ENCODE measurements around the gene RADX. TPM values are rescaled to one million over a fixed set of nuclear protein-coding genes. Genes with fewer than 3 reads are reported as not detected.

Gene RADX
- total and polyA plus RNA-seq, 2 of the 13 experiments (the other 11 are each of a cell fraction or from before 2014, with no cell fraction given), result 1.1 to 2.7 TPM

GRCh38 chrX:106585478-106585877, 26.3 kb upstream of the RADX start (continued):
- TF ChIP-seq, protein P1, sequence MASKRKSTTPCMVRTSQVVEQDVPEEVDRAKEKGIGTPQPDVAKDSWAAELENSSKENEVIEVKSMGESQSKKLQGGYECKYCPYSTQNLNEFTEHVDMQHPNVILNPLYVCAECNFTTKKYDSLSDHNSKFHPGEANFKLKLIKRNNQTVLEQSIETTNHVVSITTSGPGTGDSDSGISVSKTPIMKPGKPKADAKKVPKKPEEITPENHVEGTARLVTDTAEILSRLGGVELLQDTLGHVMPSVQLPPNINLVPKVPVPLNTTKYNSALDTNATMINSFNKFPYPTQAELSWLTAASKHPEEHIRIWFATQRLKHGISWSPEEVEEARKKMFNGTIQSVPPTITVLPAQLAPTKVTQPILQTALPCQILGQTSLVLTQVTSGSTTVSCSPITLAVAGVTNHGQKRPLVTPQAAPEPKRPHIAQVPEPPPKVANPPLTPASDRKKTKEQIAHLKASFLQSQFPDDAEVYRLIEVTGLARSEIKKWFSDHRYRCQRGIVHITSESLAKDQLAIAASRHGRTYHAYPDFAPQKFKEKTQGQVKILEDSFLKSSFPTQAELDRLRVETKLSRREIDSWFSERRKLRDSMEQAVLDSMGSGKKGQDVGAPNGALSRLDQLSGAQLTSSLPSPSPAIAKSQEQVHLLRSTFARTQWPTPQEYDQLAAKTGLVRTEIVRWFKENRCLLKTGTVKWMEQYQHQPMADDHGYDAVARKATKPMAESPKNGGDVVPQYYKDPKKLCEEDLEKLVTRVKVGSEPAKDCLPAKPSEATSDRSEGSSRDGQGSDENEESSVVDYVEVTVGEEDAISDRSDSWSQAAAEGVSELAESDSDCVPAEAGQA (IDR thresholded peaks at IDR 0.05; ENCODE audit: low read depth), result no peak
- TF ChIP-seq, protein P1 (CRISPR knock-in tag; IDR thresholded peaks at IDR 0.05; ENCODE audit: borderline replicate concordance), result no peak
- no peak for TF ChIP-seq ZNF343 (CRISPR knock-in tag; IDR thresholded peaks at IDR 0.05)
- no peak for TF ChIP-seq YY1 (IDR thresholded peaks at IDR 0.05; ENCODE audit: insufficient read depth, insufficient replicate concordance, low read depth, low read length)
- no peak for TF ChIP-seq ZNF124 (CRISPR knock-in tag; IDR thresholded peaks at IDR 0.05)
- no peak for TF ChIP-seq MAFF (IDR thresholded peaks at IDR 0.05; ENCODE audit: low read depth, low read length)
- no peak for TF ChIP-seq FLYWCH1 (CRISPR knock-in tag; IDR thresholded peaks at IDR 0.05)

DNA sequence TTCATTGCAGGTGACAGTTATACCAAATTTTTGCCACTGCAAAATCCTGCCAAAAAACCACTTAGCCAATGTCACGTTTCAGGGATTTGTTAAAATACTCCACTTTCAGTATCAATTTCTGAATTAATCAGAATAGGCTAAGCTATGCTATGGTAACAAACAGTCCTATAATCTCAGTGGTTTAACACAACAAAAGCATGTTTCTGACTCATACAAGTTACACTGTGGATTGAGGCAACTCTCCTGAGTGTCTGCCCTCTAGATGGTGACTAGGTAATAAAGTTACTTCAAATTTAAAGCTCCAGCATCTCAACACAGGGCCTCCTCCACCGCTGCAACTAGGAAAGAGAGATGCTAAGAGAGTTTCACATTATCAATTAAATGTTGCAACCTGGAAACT, 23.0 kb upstream of the RADX start:
- Histone ChIP-seq H3K27ac (ENCODE audit: extremely low read length, insufficient read depth, low read length) (no peak overlapping the region), H4K20me1 (ENCODE audit: insufficient read depth, low read length) (no peaks in the 10 kb centered on the region), H2AFZ (ENCODE audit: low read length) (no peak overlapping the region), H3K4me2 (ENCODE audit: low read depth, low read length) (no peak overlapping the region), H3K36me3 (replicated peaks in 1 of 2; ENCODE audit: control insufficient read depth in 1 of 2, insufficient read depth in 2 of 2, low read length in 2 of 2) (no peaks in the 10 kb centered on the region), H3K9ac (ENCODE audit: insufficient read depth, low read depth, low read length) (no peak overlapping the region), H3K9me3 (ENCODE audit: low read length) (no peaks in the 10 kb centered on the region), H3K4me3 (replicated peaks in 1 of 3; ENCODE audit: insufficient read depth in 1 of 3, low read depth in 2 of 3, low read length in 3 of 3) (no peak overlapping the region), H3K4me1 (ENCODE audit: insufficient read depth, low read length) (no peaks in the 10 kb centered on the region), H3K27me3 (ENCODE audit: control insufficient read depth in 1 of 2, insufficient read depth in 2 of 2, low read length in 2 of 2) (no peaks in the 10 kb centered on the region), H3K79me2 (ENCODE audit: insufficient read depth, low read length) (no peaks in the 10 kb centered on the region)
- no peak for DNase-seq (ENCODE audit: low spot score)
- ATAC-seq, result no peak
- CTCF ChIA-PET (ENCODE audit: low intra/inter-chr PET ratio, low total read pairs), result no interaction called here
- intact Hi-C loops (cut with micrococcal nuclease; ENCODE audit: unreplicated experiment) (no loop called here), in situ Hi-C loops (cut with HindIII; ENCODE audit: extremely low pct_ligation_motif_present, low pct_unique_long_range_greater_than_20kb) (no loop called here)
- no peak for FAIRE-seq
- BruUV-seq (replicated peaks), result no TSS peak
- POLR2A ChIA-PET, result no interaction called here
- WGBS (ENCODE audit: low lambda C conversion rate), result 6% methylated on average over 1 of the region's 2 CpGs
- no peak for TF ChIP-seq ZNF788 (CRISPR knock-in tag; IDR thresholded peaks at IDR 0.05; ENCODE audit: borderline replicate concordance)
- TF ChIP-seq FOXA1 (IDR thresholded peaks at IDR 0.05), result no peak
- TF ChIP-seq FOXA1 (CRISPR knock-in tag; IDR thresholded peaks at IDR 0.05), result no peak
- no peak for TF ChIP-seq MED13 (CRISPR knock-in tag; IDR thresholded peaks at IDR 0.05)
- TF ChIP-seq SRSF4 (IDR thresholded peaks at IDR 0.05; ENCODE audit: low read depth, low read length, poor library complexity, severe bottlenecking), result no peak
- TF ChIP-seq CENPX (CRISPR knock-in tag; IDR thresholded peaks at IDR 0.05), result no peak
- TF ChIP-seq, protein P2, sequence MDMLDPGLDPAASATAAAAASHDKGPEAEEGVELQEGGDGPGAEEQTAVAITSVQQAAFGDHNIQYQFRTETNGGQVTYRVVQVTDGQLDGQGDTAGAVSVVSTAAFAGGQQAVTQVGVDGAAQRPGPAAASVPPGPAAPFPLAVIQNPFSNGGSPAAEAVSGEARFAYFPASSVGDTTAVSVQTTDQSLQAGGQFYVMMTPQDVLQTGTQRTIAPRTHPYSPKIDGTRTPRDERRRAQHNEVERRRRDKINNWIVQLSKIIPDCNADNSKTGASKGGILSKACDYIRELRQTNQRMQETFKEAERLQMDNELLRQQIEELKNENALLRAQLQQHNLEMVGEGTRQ (IDR thresholded peaks at IDR 0.05; ENCODE audit: low read depth, low read length), result no peak
- TF ChIP-seq, protein P2 (CRISPR knock-in tag; IDR thresholded peaks at IDR 0.05; ENCODE audit: borderline replicate concordance), result no peak
- no peak for TF ChIP-seq KLF11 (CRISPR knock-in tag; IDR thresholded peaks at IDR 0.05)
- no peak for TF ChIP-seq NR1H2 (CRISPR knock-in tag; IDR thresholded peaks at IDR 0.05; ENCODE audit: borderline replicate concordance, low read depth)
